WTC11 (cell line): ENCODE measurements around the gene ZDHHC17. TPM values are rescaled to one million over a fixed set of nuclear protein-coding genes. Genes with fewer than 3 reads are reported as not detected.

Source experiments
- ATAC-seq: fragments of 200-7000 bp; cut with Tn5 transposase; 2 replicates; pipeline ENCODE4 v1.10.0; 2021; ENCODE audit warnings: mild to moderate bottlenecking, moderate library complexity
- CTCF ChIA-PET: fragments of 300-600 bp; sonication (Branson Sonifier 250); formaldehyde crosslinking; loops from one replicate; lab custom pipeline; 2021; ENCODE audit warnings: antibody characterized with exemption; lab: Charles Lee
- POLR2A ChIA-PET: fragments of 350-600 bp; sonication (Branson Sonifier 250); formaldehyde crosslinking; loops from one replicate; lab custom pipeline; 2021; ENCODE audit warnings: antibody characterized with exemption; lab: Charles Lee
- DNase-seq: peaks from one replicate; pipeline ENCODE4 v3.0.0; 2021; ENCODE audit warnings: low spot score
- H3K27ac Mint-ChIP-seq: 2 replicates; pipeline ENCODE4 v1.8.0; 2021; ENCODE audit warnings: mixed read lengths
- H3K27me3 Mint-ChIP-seq: 2 replicates; pipeline ENCODE4 v1.8.0; 2021; ENCODE audit warnings: low read depth, mild to moderate bottlenecking, moderate library complexity, mixed read lengths
- H3K36me3 Mint-ChIP-seq: 2 replicates; pipeline ENCODE4 v1.8.0; 2021; ENCODE audit warnings: mixed read lengths
- H3K4me1 Mint-ChIP-seq: 2 replicates; pipeline ENCODE4 v1.8.0; 2022; ENCODE audit warnings: mixed read lengths
- H3K4me3 Mint-ChIP-seq: 2 replicates; pipeline ENCODE4 v1.8.0; 2021; ENCODE audit warnings: mild to moderate bottlenecking, moderate library complexity, mixed read lengths
- H3K9me3 Mint-ChIP-seq: 2 replicates; pipeline ENCODE4 v1.8.0; 2021; ENCODE audit warnings: mixed read lengths
- CREM ChIP-seq: sonication (generic); formaldehyde crosslinking; IDR thresholded peaks from 2 replicates; pipeline ENCODE4 v1.8.1; 2022; ENCODE audit warnings: mild to moderate bottlenecking, missing genetic modification reagents, moderate library complexity
- HMGA2 ChIP-seq: fragments of 250-450 bp; sonication (Bioruptor Pico); IDR thresholded peaks from 2 replicates; pipeline ENCODE4 v1.4.0; 2021; ENCODE audit warnings: mild to moderate bottlenecking, moderate library complexity
- JUN ChIP-seq: sonication (generic); formaldehyde crosslinking; IDR thresholded peaks from 2 replicates; pipeline ENCODE4 v1.8.0; 2023; ENCODE audit warnings: mild to moderate bottlenecking, missing genetic modification reagents
- KAT7 ChIP-seq: sonication (generic); formaldehyde crosslinking; IDR thresholded peaks from 2 replicates; pipeline ENCODE4 v1.8.1; 2023; ENCODE audit warnings: missing genetic modification reagents, mild to moderate bottlenecking, borderline replicate concordance
- NR1H2 ChIP-seq: sonication (generic); formaldehyde crosslinking; IDR thresholded peaks from 2 replicates; pipeline ENCODE4 v1.9.0; 2021; ENCODE audit warnings: mild to moderate bottlenecking, moderate library complexity, missing genetic modification reagents
- RORB ChIP-seq: fragments of 250-450 bp; sonication (Bioruptor Pico); IDR thresholded peaks from 2 replicates; pipeline ENCODE4 v1.9.0; 2021; ENCODE audit warnings: mild to moderate bottlenecking
- SMAD4 ChIP-seq: sonication (generic); formaldehyde crosslinking; IDR thresholded peaks from 2 replicates; pipeline ENCODE4 v1.8.0; 2022; ENCODE audit warnings: mild to moderate bottlenecking, missing genetic modification reagents
- TP53 ChIP-seq: sonication (generic); formaldehyde crosslinking; IDR thresholded peaks from 2 replicates; pipeline ENCODE4 v1.8.1; 2023; ENCODE audit warnings: mild to moderate bottlenecking, missing genetic modification reagents
- USF1 ChIP-seq: sonication (generic); formaldehyde crosslinking; IDR thresholded peaks from 2 replicates; pipeline ENCODE4 v1.8.0; 2022; ENCODE audit warnings: mild to moderate bottlenecking, missing genetic modification reagents
- ZBTB43 ChIP-seq: sonication (generic); formaldehyde crosslinking; IDR thresholded peaks from 2 replicates; pipeline ENCODE4 v1.8.1; 2023; ENCODE audit warnings: mild to moderate bottlenecking, missing genetic modification reagents
- ZNF532 ChIP-seq: fragments of 250-450 bp; sonication (Bioruptor Pico); IDR thresholded peaks from 2 replicates; pipeline ENCODE4 v1.9.0; 2021; ENCODE audit warnings: mild to moderate bottlenecking, borderline replicate concordance
- ZNF671 ChIP-seq: fragments of 250-450 bp; sonication (Bioruptor Pico); IDR thresholded peaks from 2 replicates; pipeline ENCODE4 v1.8.0; 2021; ENCODE audit warnings: mild to moderate bottlenecking
- total RNA-seq: library from RNA; stranded (reverse); gene quantifications from 3 replicates; pipeline ENCODE4 v1.2.3, GENCODE V29; 2021
- TF ChIP-seq, protein P1 (sequence below): sonication (generic); formaldehyde crosslinking; IDR thresholded peaks from 2 replicates; pipeline ENCODE4 v1.8.0; 2023; ENCODE audit warnings: missing genetic modification reagents, mild to moderate bottlenecking, borderline replicate concordance
- TF ChIP-seq, protein P2 (sequence below): sonication (generic); formaldehyde crosslinking; IDR thresholded peaks from 2 replicates; pipeline ENCODE4 v1.8.0; 2022; ENCODE audit warnings: missing genetic modification reagents
- TF ChIP-seq, protein P3 (sequence below): sonication (generic); formaldehyde crosslinking; IDR thresholded peaks from 2 replicates; pipeline ENCODE4 v1.8.1; 2022; ENCODE audit warnings: low read depth, mild to moderate bottlenecking, moderate library complexity, missing genetic modification reagents, borderline replicate concordance

The ZDHHC17 gene
- total RNA-seq, 1 experiment from 2014 or later: 30.7 TPM

- TF ChIP-seq, protein P1, sequence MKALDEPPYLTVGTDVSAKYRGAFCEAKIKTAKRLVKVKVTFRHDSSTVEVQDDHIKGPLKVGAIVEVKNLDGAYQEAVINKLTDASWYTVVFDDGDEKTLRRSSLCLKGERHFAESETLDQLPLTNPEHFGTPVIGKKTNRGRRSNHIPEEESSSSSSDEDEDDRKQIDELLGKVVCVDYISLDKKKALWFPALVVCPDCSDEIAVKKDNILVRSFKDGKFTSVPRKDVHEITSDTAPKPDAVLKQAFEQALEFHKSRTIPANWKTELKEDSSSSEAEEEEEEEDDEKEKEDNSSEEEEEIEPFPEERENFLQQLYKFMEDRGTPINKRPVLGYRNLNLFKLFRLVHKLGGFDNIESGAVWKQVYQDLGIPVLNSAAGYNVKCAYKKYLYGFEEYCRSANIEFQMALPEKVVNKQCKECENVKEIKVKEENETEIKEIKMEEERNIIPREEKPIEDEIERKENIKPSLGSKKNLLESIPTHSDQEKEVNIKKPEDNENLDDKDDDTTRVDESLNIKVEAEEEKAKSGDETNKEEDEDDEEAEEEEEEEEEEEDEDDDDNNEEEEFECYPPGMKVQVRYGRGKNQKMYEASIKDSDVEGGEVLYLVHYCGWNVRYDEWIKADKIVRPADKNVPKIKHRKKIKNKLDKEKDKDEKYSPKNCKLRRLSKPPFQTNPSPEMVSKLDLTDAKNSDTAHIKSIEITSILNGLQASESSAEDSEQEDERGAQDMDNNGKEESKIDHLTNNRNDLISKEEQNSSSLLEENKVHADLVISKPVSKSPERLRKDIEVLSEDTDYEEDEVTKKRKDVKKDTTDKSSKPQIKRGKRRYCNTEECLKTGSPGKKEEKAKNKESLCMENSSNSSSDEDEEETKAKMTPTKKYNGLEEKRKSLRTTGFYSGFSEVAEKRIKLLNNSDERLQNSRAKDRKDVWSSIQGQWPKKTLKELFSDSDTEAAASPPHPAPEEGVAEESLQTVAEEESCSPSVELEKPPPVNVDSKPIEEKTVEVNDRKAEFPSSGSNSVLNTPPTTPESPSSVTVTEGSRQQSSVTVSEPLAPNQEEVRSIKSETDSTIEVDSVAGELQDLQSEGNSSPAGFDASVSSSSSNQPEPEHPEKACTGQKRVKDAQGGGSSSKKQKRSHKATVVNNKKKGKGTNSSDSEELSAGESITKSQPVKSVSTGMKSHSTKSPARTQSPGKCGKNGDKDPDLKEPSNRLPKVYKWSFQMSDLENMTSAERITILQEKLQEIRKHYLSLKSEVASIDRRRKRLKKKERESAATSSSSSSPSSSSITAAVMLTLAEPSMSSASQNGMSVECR (CRISPR knock-in tag): no peak
- TF ChIP-seq NR1H2 (CRISPR knock-in tag): no peak
- TF ChIP-seq ZNF532 (CRISPR knock-in tag): no peak
These were observed 84.2 kb downstream of the ZDHHC17 start (continued) for GRCh38 chr12:76848132-76848531.

DNA sequence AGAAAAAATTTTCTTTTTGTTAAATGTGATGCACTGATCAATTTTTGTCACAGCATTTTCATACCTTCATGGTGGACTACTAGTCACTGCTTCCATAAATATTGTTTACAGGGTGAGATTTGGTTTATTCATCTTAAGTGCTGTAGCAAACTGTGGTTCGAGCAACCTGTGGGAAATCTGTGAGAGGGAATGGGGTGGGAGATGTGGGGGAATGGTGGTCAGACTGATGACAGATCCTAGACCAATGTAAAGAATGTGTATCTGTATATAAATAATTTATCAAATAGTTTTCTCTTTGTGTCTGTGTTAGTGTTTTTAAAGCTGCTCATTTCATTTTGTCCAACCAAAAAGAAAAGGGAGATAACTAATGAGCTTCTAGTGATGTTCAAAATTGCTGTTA lies 88.2 kb downstream of the ZDHHC17 start:
- DNase-seq: no peak
- TF ChIP-seq KAT7 (CRISPR knock-in tag): no peak
- TF ChIP-seq ZBTB43 (CRISPR knock-in tag): no peak
- no peak for TF ChIP-seq TP53 (CRISPR knock-in tag)
- no peak for TF ChIP-seq HMGA2 (CRISPR knock-in tag)
- TF ChIP-seq NR1H2 (CRISPR knock-in tag): no peak
- no peak for TF ChIP-seq USF1 (CRISPR knock-in tag)
- TF ChIP-seq, protein P1 (CRISPR knock-in tag): no peak
- no peak for TF ChIP-seq JUN (CRISPR knock-in tag)
- no peak for TF ChIP-seq SMAD4 (CRISPR knock-in tag)
- TF ChIP-seq ZNF671 (CRISPR knock-in tag): no peak
- TF ChIP-seq RORB (CRISPR knock-in tag): no peak
- TF ChIP-seq CREM (CRISPR knock-in tag): no peak
- TF ChIP-seq, protein P2, sequence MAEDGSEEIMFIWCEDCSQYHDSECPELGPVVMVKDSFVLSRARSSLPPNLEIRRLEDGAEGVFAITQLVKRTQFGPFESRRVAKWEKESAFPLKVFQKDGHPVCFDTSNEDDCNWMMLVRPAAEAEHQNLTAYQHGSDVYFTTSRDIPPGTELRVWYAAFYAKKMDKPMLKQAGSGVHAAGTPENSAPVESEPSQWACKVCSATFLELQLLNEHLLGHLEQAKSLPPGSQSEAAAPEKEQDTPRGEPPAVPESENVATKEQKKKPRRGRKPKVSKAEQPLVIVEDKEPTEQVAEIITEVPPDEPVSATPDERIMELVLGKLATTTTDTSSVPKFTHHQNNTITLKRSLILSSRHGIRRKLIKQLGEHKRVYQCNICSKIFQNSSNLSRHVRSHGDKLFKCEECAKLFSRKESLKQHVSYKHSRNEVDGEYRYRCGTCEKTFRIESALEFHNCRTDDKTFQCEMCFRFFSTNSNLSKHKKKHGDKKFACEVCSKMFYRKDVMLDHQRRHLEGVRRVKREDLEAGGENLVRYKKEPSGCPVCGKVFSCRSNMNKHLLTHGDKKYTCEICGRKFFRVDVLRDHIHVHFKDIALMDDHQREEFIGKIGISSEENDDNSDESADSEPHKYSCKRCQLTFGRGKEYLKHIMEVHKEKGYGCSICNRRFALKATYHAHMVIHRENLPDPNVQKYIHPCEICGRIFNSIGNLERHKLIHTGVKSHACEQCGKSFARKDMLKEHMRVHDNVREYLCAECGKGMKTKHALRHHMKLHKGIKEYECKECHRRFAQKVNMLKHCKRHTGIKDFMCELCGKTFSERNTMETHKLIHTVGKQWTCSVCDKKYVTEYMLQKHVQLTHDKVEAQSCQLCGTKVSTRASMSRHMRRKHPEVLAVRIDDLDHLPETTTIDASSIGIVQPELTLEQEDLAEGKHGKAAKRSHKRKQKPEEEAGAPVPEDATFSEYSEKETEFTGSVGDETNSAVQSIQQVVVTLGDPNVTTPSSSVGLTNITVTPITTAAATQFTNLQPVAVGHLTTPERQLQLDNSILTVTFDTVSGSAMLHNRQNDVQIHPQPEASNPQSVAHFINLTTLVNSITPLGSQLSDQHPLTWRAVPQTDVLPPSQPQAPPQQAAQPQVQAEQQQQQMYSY: no peak
- TF ChIP-seq, protein P3, sequence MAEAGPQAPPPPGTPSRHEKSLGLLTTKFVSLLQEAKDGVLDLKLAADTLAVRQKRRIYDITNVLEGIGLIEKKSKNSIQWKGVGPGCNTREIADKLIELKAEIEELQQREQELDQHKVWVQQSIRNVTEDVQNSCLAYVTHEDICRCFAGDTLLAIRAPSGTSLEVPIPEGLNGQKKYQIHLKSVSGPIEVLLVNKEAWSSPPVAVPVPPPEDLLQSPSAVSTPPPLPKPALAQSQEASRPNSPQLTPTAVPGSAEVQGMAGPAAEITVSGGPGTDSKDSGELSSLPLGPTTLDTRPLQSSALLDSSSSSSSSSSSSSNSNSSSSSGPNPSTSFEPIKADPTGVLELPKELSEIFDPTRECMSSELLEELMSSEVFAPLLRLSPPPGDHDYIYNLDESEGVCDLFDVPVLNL (CRISPR knock-in tag): no peak
- TF ChIP-seq, all 79 proteins: peak for 0
- Mint-ChIP-seq H3K27ac (no peak overlapping the region), H3K4me1 (no peaks in the 10 kb centered on the region), H3K4me3 (no peak overlapping the region), H3K36me3 (peaks cover 27% of the 10 kb centered on the region), H3K9me3 (no peaks in the 10 kb centered on the region), H3K27me3 (no peaks in the 10 kb centered on the region)
- ATAC-seq: no peak
- ChIA-PET POLR2A (no interaction called here), CTCF (interaction anchor here (0.9 kb wide), 1 partner anchor 159 kb away, joined by 3 read pairs; no protein-coding TSS in a partner anchor)
